Activated CD4-positive, CD25-positive, alpha-beta regulatory T cell (primary cell): ENCODE results near the gene C12orf75.
"Not testable (repeated sequence)": the region's sequence is repeated elsewhere in the genome, so short reads cannot be mapped to it uniquely, and the experiment has no call there.

Experiments
- DNase-seq, 4 experiments: peaks; one replicate each; lab custom pipeline; 2025; lab: John Stamatoyannopoulos, UW

The C12orf75 gene

DNA sequence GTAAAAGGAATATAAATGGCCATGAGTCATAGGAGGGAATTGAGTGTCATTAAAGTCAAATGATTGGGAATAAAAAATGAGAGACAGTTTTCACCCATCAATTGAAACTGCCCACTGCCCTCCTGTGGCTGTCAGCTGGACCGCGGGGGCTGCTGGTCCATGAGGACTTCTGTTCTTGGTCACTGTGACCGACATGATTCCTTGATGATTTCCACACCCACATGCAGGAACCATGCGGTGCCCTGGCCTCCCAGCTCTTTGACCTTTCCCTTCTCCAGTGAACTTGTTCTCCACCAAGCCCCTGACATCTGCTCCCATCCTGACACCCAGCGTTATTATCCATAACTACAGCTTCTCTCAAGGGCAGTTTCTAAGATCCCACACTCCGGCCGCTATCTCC lies 48.4 kb downstream of the C12orf75 start:
- DNase-seq = no peak

DNA sequence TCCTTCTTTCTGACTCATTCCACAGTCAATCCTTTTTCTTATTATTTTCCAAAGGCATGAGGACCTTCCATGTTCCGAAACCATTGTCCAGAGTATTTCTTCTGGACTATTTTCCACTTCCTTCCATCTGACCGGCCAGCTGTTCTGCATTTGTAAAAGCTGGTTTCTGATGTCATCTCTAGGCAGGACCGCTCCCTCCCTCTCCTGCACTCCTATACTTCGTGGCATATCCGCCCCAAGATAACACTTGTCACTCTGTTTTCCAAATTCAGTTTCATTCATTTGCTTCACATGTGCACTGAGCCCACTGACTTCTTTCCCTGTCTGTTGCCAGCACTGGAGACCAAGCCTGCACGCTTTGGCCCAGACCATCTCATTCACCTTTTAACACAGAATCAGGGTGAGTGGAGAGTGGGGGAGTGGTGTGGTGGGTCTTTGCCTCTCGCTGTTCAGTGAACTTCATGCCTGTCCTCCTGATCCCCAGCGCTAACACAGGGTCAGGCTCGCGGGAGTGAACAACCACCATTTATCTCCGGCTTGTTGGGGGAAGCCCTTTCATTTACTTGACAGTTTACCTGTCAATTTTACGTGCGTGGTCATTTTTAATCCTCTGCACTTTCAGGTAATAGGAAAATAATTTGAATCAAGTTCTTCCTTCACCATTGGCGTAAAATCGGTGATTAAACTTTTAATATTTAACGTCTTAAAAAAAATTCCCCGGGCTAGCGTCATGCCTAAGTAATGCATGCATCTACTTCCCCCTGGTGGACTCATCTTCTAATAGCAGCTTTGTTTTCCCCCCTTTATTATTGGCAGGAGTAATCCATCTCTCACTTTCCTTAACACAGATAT lies 52.5 kb downstream of the C12orf75 start:
- no peak for DNase-seq

DNA sequence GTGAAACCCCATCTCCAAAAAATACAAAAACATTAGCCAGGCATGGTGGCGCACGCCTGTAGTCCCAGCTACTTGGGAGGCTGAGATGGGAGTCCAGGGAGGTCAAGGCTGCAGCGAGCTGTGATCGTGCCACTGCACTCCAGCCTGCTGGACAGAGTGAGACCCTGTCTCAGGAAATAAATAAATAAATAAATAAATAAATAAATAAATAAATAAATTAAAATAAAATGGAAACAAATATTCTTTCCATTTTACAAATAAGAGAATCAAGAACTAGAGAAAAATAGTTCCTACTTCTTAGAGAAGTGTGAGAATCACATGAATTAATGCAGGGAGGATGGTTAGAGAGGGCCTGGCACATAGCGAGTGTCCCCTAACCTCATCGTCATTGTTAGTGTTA lies 53.7 kb downstream of the C12orf75 start:
- DNase-seq = no peak

GRCh38 chr12:105384916-105385535 lies 54.5 kb downstream of the C12orf75 start:
- no peak for DNase-seq

GRCh38 chr12:105386431-105386830 lies 55.9 kb downstream of the C12orf75 start:
- DNase-seq = no peak

GRCh38 chr12:105391231-105391630 lies 60.7 kb downstream of the C12orf75 start:
- DNase-seq = no peak

DNA sequence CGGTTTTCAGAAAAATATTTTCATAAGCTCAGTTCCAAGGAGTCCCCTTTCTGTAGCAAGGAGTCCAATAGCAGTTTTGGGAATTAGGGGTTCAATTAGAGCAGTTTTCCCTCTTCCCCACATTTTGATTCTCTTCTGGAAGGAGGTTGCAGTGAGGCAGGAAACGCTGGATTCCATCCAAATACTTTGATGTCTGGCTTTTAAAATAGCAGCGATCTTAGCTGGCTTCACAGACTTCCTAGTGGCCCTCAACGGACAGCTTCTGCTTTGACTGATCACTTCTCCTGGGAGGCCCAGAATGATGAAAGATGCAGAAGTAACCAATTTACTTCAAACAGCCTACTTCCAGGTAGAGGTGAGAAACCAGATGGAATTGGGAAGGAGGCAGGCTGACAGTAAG lies 63.1 kb downstream of the C12orf75 start:
- no peak for DNase-seq

DNA sequence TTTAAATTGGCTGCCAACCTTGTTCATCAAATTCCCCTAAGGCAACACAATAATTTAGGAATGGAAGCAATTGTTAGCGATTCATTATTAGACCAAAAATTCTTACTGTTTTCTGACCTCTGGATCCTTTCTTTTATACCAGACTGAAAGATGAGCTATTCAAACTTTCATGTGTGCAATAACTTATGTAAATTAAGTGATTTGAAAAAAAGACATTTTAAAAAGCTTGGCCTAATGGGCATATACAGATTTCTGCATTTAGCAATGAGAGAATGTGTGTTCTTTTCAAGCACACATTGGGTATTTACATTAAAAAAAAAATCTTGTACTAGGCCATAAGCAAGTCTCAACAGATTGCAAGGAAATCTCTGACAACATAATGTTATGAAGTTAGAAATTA lies 65.5 kb downstream of the C12orf75 start:
- DNase-seq = no peak

GRCh38 chr12:105396983-105397382 lies 66.5 kb downstream of the C12orf75 start:
- DNase-seq = no peak

GRCh38 chr12:105398930-105399329 lies 68.4 kb downstream of the C12orf75 start:
- DNase-seq = no peak

- no peak for DNase-seq
These were observed 69.1 kb downstream of the C12orf75 start for GRCh38 chr12:105399428-105400081.

DNA sequence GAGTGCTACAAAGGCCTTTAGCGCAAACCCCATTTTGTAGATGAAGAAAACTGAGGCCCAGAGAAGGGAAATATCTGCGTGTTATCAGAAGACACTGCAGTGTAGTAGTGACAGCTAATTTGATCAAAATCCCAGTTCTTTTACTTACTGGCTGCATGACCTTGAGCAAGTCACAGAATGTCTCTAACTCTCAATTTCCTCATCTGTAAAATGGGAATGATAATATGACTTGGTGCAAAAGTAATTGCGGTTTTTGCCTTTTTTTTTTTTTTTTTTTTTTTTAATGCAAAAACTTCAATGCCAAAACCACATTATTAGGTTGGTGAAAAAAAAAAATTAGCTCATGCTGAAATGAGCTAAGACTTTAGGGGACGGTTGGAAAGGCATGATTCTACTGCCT lies 69.7 kb downstream of the C12orf75 start:
- DNase-seq = no peak

GRCh38 chr12:105401198-105401597 lies 70.7 kb downstream of the C12orf75 start:
- DNase-seq = no peak

DNA sequence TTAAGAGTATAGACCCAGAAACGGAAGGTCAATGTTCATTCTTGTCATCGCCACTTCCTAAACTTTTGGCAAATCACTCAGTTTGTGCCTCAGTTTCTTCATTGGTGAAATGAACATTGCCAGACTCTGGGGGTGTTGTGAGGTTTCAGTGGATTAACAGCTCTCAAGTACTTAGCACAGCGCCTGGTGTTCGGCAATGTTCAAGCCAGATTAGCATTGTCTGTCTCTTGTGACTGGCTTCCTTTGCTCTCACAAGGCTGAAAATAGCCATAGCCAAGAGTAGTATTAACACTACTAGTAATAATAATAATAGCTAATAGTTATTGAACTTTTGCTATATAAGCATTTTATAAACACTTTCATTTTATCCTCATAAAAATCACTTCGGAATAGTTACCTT lies 71.9 kb downstream of the C12orf75 start:
- DNase-seq = no peak

DNA sequence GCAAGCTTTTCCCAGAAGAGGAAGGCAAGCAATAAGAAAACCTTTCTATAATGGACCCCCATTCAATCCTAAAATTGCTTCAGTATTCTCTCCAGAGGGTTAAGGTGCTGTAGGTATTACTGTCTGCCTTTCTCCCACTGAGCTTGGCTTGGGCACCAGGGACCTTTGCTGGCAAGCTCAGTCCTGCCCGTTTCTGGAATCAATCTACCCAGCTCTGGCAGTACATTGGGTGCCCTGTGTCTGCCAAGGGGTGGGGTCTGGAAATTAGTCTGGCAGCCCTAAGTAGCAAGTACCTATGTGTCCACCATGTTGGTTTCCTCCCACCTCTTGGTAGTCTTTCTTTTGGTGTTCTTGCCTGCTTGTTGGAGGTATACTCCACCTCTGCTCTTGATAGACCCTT lies 72.6 kb downstream of the C12orf75 start:
- no peak for DNase-seq

DNA sequence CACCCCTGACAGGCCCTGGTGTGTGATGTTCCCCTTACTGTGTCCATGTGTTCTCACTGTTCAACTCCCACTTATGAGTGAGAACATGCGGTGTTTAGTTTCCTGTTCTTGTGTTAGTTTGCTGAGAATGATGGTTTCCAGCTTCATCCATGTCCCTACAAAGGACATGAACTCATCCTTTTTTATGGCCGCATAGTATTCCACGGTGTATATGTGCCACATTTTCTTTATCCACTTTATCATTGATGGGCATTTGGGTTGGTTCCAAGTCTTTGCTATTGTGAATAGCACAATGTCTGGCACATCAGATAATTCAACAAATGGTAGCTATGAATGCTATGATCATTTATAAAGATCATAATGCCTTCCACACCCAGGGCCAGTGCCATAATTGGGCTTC lies 73.6 kb downstream of the C12orf75 start:
- DNase-seq = not testable (repeated sequence)

GRCh38 chr12:105406497-105406896 lies 76.0 kb downstream of the C12orf75 start:
- no peak for DNase-seq

DNA sequence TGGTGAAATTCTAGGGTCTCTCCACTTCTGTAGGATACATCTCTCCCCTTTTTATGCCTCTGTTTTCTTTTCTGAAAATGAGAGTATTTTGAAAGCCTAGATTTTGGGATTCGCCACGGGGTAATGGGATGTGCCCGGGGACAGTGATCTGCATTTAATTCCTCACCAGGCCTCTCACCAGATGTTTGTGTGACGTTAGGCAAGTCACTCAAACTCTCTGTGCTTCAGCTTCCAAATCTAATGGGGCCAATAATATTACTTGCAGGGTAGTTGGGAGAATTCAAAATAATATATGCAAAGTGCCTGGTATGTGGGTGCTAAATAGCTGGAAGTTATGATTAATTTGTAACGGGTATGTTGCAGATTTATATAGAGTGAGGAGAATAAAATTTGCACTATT lies 78.8 kb downstream of the C12orf75 start:
- DNase-seq = no peak

- DNase-seq = no peak
These were observed 79.4 kb downstream of the C12orf75 start for GRCh38 chr12:105409801-105410471.

DNA sequence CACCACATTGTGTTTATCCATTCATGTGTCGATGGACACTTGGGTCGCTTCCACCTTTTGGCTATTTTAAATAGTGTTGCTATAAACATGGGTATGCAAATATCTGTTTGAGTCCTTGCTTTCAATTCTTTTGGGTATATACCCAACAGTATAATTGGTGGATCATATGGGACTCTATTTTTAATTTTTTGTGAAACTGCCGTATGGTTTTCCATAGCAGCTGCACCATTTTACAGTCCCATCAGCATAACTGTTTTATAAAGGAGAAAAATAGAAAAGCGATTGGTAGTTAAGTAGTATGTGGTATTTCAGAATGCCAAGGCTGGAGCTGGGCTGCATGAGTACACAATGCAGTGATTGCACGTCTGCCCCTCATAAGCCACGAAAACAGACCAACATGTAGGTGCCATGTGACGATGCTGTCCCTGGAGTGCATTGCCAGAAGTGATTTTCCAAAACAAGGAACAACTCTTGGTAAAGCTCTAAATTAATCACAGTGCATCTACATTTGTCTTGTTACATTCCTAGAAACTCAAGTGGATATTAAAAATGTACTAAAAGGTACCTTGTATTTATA lies 83.5 kb downstream of the C12orf75 start:
- DNase-seq = no peak

DNA sequence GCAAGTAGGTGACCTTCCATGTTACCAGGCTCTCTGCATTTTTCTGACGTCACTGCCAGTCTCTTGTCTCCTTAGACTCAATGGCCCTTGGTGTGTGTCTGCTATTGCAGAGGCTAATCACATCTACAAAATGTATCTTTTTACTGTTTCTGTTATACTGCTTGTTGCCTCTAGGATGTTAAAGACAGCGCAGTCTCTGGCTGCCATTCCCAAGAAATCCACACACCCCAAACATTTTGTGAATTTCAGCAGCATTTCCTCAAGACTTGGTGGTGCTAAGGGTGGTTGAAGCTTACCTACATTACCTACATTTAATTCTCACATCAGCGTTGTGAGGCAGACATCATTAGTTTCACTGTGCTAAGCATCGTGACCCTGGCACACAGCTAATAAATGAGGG lies 87.2 kb downstream of the C12orf75 start:
- DNase-seq = no peak

DNA sequence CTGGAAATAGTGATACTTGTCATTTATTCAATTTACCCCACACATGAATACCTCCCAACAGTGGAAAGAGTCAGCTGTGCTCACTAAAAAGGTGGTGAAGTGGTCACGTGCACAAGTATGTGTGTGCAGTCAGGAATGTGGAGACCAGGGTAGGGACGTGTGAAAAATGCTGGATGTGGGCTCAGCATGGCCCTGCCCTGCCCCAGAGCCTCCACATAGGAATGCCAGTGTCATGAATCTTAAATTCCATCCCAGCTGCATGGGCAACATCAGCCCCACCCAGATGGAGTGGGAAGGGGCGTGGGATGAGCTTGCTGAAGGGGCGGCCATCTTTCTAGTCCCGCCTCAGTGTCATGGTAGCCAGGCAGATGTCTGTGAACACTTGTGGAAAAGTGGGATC lies 87.7 kb downstream of the C12orf75 start:
- DNase-seq = no peak
